ENCODE data around the gene TLE6.
"Not testable (repeated sequence)": the region's sequence is repeated elsewhere in the genome, so short reads cannot be mapped to it uniquely, and the experiment has no call there.

The TLE6 gene

DNA sequence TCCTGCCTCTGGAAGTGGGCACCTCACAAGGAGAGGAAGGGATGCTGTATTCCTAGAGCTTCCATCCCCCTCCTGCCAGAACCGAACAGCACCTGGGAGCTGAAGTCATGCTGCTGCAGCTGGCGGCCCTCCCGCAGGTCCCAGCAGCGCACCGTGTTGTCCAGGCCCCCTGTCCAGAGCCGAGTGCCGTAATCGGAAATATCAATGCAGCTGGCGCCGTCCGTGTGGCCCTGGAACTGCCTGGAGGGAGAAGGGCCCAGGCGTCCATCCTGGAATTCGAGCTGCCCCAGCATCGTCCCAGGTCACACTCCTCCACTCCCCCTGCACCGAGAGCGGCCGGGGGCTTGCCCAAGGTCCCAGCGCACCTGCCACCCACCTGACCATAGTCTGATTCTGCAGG is 28.0 kb downstream of the TLE6 start:
- DNase-seq: no peak

DNA sequence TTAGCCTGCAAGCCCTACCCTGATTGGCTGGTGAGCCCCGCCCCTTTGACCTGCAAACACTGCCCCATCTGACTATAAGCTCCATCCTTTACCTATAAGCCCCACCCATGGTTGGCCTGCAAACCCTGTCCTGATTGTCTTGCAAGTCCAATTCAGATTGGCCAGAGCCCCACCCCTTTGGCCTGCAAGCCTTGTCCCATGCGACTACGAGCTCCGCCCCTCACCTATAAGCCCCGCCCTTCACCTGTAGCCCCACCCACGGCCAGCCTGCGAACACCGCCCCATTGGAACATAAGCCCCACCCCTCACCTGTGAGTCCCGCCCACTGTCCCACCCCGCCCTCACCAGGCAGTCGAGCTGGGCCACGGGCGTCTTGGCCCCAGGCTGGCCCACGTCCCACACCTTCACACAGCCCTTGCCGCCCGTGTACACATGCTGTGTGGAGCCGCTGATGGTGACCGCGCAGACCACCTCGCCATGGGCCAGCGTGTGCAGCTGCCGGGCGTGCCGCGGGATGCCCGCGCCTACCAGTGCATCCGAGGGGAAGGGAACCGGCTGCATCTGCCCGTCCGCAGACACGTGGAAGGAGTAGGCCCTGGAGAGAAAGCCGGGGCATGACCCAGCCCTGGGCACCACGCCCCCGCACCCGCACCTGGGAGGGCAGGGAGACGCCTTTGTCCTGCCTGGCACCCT is 28.9 kb downstream of the TLE6 start:
- peak; percentile 7 for DNase-seq

DNA sequence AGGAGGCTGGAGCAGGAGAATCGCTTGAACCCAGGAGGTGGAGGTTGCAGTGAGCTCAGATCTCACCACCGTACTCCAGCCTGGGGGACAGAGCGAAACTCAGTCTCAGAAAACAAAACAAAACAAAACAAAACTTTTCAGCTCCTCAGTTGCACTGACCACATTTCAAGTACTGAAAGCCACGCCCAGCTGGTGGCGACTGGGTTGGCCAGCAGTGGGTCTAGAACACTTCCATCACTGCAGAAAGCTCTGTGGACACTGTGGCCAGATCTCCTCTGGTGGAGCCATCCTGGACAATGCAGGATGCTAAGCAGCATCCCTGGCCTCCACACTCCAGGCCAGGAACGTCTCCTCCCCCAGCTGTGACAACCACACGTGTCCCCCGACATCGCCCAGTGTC is 30.6 kb downstream of the TLE6 start:
- DNase-seq: no peak

DNA sequence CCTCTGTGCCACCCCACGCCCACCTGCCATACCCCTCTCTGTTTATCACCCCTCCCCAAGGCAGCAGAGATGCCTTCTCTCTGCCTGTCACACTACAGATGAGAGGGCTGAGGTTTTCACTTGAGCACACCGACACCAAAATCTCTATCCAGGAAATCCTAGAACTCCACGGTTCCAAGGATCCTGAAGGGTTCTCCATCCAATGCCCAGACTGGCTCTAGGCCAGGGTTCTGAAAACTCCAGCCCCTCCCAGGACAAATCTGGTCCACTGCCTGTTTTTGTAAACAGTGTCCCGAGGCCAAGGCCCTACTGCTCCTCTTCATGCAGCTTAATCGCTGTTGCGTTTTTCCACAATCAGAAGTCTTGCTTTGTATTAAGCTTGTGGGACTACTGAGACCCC is 31.6 kb downstream of the TLE6 start:
- DNase-seq: no peak

DNA sequence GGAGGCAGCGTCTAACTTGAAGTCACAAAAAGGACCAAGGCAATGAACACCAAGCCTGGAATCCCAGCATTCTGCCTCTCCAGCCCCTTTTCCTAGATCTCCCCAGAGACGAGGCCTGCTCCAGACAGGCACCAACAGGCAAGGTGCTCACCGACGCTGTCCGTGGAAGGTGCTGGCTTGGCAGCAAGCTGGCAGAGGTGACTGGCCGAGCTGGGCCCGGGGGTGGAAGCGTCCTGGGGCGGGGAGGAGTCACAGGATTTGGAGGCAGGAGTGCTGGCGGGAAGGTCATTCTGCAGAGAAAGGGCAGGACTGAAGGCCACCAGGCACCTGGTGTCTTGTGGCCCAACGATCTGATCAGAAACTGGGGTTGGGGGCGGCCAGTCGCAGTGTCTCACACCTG is 33.5 kb downstream of the TLE6 start:
- no peak for DNase-seq

DNA sequence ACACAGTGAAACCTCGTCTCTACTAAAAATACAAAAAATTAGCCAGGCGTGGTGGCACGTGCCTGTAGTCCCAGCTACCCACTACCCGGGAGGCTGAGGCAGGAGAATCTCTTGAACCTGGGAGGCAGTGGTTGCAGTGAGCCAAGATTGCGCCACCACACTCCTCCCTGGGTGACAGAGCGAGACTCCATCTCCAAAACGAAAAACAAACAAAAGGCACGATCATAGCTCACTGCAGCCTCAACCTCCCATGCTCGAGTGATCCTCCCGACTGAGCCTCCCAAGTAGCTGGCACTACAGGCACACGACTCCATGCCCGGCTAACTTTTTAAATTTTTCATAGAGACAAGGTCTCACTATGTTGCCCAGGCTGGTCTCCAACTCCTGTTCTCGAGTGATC is 34.7 kb downstream of the TLE6 start:
- not testable (repeated sequence) for DNase-seq

DNA sequence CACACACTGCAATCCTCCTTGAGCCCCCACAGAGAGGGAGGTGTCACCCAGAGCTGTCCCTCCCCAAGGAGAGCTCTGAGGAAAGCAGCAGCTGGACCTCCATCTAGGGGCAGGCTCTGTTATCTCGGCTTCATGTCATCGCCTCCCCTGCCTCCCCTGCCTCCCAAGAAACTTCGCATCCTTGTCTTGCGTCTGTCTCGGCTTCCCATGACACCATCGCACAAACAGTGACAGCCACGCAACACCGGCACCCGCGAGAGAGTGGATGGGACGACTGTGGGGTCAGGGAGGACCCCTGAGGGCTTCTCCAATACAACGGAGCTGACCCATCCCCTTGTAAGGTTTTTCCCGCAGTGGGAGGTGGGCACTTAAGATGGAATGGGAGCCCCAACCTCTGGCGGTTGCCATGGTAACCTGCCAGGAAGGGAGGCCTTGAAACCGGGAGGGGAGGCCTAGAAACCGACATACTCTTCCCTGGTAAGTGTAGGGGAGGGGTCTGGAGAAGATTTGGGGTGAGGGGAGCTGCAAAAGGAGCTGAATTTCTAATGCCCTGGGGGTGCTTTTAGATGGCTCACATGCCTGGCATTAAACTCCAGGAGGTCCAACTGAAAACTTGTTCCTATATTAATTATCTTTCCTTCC is 35.4 kb downstream of the TLE6 start:
- DNase-seq: no peak

DNA sequence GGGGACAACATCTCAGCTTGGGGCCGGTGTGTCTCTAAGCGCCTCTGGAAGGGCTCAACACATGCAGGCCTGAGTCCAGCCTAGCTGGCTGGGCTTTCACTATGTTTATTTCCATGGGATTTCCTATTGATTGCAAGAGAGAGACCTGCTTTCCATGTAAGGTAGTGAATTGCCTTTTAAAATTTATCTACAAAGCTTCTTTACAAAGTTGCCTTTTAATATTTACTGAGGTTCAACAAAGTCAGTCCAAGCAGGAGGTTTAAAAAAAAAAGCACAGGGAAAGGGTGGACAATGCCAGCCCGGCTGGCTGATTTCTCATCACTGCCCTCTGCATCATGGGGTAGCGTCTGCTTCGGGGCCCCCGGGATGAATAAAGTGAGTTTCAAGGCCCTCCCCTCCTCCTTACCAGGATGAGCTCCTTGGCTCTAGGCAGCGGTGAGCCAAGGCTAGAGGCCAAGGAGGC is 35.9 kb downstream of the TLE6 start:
- DNase-seq: no peak

DNA sequence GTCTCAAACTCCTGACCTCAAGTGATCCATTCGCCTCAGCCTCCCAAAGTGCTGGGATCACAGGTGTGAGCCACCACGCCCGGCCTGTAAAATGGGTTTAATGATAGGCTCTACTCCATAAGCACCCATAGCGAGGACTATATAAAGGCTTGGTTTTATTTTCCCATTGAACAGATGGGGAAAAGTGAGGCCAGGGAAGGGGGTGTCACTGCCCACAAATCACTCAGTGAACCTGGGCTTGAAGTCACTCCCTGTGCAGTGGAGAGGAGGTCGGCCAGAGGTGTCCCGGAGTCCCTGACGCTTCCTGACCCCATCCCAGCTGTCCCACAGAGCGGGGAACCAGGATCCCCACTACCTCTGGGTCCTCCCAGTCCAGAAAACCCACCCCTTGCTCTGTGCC is 36.8 kb downstream of the TLE6 start:
- DNase-seq: no peak

DNA sequence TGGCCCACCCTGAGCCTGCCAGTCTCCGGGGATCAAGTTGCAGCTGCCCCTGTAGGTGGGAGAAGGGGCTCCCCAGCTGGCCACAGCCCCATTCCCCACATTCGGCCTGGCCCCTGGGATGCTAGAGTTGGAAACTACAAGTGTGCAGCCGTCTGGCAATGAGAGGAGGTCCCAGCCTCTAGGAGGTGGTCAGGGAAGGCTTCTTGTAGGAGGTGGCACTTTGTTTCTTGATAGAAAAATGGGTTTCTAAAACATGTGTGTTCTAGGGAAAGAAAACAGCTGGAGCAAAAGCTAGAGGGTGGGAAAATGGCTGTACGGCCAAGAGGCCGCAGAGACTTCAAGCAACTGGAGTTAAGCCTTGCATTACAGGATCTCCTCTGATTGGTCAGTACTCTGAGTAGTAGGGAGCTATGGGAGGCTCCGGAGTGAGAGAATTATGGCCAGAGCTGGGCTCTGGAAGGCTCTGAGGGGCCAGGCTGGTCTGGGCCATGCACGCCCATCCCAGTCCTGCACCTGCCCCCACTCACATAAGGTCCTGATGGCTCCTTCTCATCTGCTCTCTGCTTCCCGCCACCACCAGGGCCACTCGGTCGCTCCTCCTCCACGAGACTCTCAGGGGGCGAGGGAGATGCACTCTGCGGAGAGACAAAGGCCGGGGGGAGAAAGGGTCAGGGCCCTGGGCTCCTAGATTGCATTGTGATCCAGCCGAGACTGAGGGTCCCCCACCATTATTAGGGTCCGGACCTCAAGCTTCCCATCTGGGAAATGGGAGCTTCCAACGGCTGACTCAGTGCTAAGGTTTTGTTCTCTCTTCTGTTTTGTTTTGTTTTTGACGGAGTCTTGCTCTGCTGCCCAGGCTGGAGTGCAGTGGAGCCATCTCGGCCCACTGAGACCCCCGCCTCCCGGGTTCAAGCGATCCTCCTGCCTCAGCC is 38.0 kb downstream of the TLE6 start:
- DNase-seq: no peak

DNA sequence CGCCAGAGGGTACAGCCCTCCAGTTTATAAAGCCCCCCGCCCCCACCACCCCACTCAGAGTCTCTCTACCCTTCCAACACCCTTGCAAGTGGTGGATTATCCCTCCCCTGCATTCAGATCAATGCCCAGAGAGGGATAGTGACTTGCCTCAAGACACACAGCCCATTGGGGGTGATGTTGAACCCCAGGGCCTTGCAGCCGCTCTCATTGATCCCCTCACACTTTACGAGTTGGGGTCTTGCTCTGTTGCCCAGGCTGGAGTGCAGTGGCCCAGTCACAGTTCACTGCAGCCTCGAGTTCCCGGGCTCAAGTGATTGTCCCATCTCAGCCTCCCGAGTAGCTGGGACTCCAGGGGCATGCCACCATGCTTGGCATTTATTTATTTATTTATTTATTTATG is 40.6 kb downstream of the TLE6 start:
- DNase-seq: no peak

DNA sequence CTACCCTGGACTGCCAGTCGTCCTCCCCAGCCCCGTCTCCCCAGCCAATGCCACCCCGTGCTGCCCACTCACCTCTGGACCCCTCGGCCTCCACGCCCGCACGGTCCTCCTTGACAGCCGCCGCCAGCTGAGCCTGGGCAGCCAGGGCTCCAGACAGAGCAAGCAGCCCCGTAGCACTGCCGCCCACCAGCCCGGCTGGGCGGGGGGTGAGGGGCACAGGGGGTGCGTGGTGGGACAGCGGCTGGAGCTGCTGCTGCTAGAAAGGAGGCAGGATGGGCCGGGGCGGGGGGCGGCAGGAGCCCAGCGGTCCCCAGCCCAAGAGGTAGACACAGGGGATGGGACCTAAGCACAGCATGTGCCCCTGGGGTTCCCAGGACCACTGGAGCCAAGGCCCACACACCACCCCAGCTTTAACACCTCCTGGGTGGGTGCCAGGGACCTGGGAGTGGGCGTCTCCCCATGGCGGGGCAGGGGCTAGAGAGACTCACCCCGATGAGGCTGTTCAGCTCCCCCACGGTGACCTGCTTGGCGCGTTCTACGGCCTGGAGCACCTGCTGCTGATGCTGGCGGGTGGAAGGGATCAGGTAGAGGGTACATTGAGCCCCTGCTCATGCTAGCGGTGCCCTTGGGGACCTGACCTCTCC is 42.0 kb downstream of the TLE6 start:
- DNase-seq: no peak

DNA sequence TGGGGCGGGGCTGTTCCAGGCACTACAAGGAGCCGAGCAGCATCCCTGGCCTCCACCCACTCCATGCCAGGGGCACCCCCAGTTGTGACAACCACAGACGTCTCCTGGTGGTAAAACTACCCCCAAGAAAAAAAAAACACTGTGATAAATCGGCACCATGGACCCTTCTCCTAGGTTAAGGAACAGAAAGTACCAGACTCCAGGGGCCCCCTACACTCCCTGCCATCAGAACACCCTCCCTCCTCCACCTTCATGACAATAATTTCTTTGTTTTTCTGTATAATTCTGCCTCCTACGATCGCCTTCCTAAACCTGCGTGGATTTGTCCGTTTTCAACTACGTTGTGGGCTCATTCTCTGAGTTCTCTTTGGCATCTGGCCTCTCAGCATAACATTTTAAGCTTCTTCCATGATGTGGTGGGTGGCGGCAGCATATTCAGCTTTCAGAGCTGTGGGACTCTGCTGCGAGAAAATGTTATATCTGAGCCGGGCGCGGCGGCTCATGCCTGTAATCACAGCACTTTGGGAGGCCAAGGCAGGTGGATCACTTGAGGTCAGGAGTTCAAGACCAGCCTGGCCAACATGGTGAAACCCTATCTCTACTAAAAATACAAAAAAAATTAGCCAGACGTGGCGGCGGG is 43.1 kb downstream of the TLE6 start:
- no peak for DNase-seq

DNA sequence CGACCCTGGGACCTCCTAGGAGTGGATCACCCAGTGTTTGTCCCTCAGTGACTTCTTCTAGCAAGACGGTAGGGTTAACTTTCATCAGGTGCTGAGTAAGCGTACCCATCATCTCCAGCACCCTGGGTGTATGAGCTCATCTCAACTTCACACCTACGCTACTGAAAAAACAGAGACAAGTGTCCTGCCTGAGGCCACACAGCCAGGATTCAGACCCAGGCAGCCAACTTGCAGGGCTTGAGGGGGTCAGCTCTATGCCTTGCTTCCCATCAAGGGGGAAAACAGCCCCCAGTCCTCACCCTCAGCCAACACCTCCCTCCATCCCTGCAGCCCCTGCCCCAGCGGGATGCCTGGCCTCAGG is 47.1 kb downstream of the TLE6 start:
- DNase-seq: no peak

DNA sequence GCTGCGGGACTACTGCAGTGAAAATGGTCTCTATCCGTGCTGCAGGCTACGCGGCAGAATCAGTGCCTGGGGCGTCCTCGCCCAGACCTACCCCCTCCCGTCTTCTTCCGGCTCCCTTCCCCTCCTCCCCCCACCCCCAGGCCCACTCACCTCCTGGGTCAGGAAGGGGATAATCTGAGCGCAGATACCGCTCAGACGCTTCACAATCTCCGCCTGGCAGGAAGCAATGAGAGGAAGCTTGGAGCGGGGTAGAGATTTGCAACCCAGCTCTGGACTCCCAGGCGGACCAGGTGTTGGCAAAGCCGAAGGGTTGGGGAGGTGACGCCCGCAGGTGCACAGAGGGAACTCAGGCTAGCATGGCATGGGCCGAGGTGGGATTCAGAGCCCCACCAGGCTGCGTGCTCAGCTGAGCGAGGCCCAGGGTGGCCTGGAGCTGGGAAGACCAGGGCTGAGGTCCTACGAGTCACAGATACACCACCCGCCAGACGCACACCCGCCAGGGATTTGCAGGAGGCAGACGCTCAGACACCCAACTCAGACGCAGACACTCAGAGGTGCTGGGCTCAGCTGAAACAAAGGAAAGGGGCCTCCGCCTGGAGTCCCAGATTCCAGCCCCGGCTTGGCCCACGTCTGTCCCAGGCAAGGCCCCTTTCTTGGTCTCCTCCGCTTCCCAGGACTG is 47.6 kb downstream of the TLE6 start:
- DNase-seq: no peak

DNA sequence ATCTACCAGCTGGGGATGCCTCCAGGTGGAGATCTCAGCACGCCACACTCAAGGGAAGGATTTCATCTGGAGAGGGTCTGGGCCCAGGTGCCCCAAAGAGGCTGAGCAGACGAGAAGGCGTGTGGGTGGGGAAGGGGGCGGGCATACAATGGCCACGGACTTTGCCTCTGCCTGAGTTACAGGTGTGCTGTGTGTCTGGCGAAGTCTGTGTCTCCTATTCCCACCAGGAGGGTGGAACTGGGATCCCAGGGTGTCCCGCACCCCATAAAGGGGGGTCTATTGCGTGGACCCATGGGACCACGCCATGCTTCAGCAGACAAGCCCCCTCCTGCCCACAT is 48.2 kb downstream of the TLE6 start:
- DNase-seq: no peak

DNA sequence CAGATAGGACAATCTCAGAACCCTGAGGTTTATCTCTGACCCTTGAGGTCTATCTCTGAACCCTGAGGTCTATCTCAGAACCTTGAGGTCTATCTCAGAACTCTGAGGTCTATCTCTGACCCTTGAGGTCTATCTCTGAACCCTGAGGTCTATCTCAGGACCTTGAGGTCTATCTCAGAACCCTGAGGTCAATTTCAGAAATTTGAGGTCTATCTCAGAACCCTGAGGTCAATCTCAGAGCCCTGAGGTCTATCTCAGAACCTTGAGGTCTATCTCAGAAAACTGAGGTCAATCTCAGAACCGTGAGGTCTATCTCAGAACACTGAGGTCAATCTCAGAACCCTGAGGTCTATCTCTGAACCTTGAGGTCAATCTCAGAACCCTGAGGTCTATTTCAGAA is 49.4 kb downstream of the TLE6 start:
- DNase-seq: no peak

DNA sequence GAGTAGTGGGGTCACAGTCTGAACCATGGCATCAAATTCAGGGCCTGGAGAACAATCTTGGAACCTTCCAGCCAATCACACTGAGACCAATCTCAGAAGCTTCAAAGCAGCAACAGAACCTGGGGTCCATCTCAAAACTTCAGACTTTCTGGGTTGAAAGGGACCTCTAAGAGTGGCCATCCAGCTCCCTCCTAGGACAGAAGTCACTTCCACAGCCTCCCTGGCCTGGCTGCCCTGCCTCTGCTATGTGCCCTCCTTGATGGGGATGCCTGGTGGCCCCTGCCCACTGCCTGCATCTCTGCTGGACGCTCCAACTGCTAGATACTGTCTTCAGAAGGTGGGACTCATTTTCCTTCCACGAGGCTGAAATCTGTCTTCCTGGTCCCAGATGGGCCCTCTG is 49.9 kb downstream of the TLE6 start:
- DNase-seq: no peak

DNA sequence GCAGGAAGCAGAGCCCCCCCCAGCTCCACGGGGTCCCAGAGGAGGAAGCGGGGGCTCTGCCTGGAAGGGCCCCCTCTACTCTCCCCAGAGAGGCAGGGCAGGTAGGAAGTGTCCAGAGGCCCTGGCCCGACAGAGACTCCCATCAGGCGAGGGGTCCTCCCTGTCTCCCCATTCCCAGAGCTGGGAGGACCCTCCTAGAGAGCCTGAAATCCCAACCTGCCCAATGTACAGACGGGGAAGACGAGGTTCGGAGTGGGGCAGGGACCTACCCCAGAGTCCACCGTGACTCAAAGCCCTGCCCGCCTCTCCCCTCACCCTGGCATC is 50.6 kb downstream of the TLE6 start:
- DNase-seq: no peak

DNA sequence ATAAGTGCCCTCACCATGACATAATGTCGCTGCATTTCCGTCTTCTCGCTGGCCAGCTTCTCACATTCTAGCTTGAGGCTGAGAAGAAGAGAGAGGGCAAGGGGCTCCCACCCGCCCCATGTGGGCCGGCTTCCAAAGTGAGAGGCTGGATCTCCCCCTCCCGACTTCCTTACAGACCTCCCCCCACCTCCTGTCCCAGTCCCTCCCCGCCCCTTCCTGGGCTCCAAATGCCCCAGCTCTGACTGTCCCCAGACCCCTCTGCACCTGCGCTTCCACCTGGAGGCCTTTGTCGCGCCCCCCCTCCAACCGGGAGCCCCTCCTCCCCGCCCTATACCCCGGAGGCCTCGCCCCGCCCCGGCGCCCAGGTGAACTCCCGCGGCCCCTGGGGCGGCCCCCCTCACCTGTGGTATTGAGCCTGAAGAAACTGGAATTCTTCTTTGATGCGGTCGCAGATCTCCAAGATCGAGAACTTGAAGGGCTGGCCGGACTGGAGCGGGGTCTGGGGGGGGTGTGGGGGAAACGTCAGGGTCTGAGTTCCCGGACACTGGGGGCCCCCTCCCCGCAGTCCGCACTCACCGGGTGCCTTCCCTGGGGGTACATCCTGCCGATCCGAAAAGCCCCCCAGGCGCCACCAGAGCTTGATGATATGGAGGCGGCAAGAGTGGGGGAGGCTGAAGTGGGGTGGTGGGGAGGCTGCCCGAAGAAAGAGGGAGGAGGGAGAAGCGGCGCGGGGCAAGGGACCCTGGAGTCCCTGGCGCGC is 51.1 kb downstream of the TLE6 start:
- peak; percentile 9 for DNase-seq

DNA sequence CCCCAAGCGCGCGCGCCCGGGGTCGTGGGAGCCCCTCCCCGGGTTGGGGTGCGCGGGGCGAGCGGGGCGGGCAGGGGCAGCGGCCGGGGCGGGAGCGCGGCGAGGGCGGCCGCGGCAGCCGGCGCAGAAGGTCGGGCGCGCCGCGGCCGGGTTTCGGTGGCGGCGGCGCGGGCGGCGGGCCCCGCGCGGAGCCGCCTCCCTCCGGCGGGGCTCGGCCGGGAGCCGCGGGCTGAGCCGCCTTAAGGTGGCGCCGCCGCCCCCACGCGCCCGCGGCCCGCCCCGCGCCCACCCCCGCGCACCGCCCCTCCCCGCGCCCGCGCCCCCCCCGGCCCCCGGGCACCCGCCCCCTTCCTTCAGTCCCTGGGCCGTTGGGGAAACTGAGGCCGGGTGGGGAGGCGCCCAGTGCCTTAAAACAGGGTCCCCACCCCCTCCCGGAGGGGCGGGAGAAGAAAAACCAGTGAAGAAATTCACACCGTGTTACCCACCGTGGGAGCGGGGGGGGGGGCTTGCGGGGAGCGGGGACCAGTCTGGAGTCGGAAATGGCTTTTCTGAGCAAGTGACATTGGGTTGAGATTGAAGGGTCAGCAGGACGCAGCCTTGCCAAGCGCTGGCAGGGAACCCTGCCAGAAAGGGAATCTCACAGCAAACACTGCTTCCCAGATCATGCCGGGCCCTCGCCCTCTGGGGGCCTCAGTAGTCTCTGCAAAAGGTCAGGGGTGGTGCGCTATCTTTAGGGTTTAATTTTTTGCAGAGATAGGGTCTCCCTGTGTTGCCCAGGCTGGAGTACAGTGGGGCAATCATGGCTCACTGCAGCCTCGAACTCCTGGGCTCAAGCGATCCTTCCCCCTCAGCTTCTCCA is 51.9 kb downstream of the TLE6 start, which contains the start of gene TLE2:
Gene TLE2 (minus strand): TSS at position 216 of the 859 bp plus-strand sequence. CDS start 376 bp downstream, outside the sequence.
- DNase-seq: no peak
